Keratinocyte (primary cell): ENCODE data around the gene UCN2.

Source experiments
- EZH2 ChIP-seq: IDR thresholded peaks from one replicate; pipeline ENCODE4 v1.6.1; 2012; ENCODE audit warnings: inconsistent platforms, mild to moderate bottlenecking, low read length, moderate library complexity
- TF ChIP-seq, protein P1 (sequence below), 3 experiments: IDR thresholded peaks in 1 of 3; conservative IDR thresholded peaks in 1 of 3; optimal IDR thresholded peaks in 1 of 3; 2 replicates in 2 of 3; 3 replicates in 1 of 3; pipeline versions ENCODE3 to v1.5.1; 2011; ENCODE audit warnings: low read length in 3 of 3, mild to moderate bottlenecking in 3 of 3, moderate library complexity in 2 of 3, control low read depth in 1 of 3, inconsistent platforms in 1 of 3; ENCODE audit not compliant: insufficient read depth in 2 of 3; ENCODE audit errors: extremely low read depth in 1 of 3

GRCh38 chr3:48516571-48516970 lies 47.0 kb downstream of the UCN2 start:
- TF ChIP-seq, protein P1, sequence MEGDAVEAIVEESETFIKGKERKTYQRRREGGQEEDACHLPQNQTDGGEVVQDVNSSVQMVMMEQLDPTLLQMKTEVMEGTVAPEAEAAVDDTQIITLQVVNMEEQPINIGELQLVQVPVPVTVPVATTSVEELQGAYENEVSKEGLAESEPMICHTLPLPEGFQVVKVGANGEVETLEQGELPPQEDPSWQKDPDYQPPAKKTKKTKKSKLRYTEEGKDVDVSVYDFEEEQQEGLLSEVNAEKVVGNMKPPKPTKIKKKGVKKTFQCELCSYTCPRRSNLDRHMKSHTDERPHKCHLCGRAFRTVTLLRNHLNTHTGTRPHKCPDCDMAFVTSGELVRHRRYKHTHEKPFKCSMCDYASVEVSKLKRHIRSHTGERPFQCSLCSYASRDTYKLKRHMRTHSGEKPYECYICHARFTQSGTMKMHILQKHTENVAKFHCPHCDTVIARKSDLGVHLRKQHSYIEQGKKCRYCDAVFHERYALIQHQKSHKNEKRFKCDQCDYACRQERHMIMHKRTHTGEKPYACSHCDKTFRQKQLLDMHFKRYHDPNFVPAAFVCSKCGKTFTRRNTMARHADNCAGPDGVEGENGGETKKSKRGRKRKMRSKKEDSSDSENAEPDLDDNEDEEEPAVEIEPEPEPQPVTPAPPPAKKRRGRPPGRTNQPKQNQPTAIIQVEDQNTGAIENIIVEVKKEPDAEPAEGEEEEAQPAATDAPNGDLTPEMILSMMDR (optimal IDR thresholded peaks at IDR 0.05 in 1 of 3, IDR thresholded peaks at IDR 0.05 in 1 of 3, conservative IDR thresholded peaks at IDR 0.05 in 1 of 3; ENCODE audit: extremely low read depth in 1 of 3, insufficient read depth in 2 of 3, low read length in 3 of 3), result no peak
- no peak for TF ChIP-seq EZH2
